CD8-positive, alpha-beta memory T cell (primary cell): Measurements from ENCODE around the gene P3H4. TPM values are rescaled to one million over a fixed set of nuclear protein-coding genes. Genes with fewer than 3 reads are reported as not detected.
A peak's percentile ranks its signal among the peaks of the same experiment; 100 is the strongest.

ENCODE experiments used
- CTCF ChIA-PET: fragments of 350-600 bp; sonication (Branson Sonifier 250); formaldehyde crosslinking; loops from one replicate; lab custom pipeline; 2021; ENCODE audit warnings: antibody characterized with exemption; lab: Charles Lee
- POLR2A ChIA-PET: fragments of 350-600 bp; sonication (Branson Sonifier 250); formaldehyde crosslinking; loops from one replicate; lab custom pipeline; 2021; ENCODE audit warnings: antibody characterized with exemption; lab: Charles Lee
- DNase-seq, 5 donors: peaks; one replicate each; pipeline versions ENCODE4 v3.0.0 to v3.0.0-alpha.2; 2020 to 2022; ENCODE audit warnings: mixed read lengths in 1 of 5
- H3K27ac ChIP-seq: one replicate; pipeline ENCODE4 v1.7.0; 2013; ENCODE audit warnings: low read depth, mild to moderate bottlenecking, low read length, moderate library complexity
- H3K27me3 ChIP-seq: 2 replicates; pipeline ENCODE4 v1.7.0; 2013; ENCODE audit warnings: low read length, mild to moderate bottlenecking; ENCODE audit not compliant: insufficient read depth, poor library complexity, severe bottlenecking
- H3K36me3 ChIP-seq: 2 replicates; pipeline ENCODE4 v1.7.0; 2013; ENCODE audit warnings: mild to moderate bottlenecking, low read length, moderate library complexity; ENCODE audit not compliant: insufficient read depth
- H3K4me1 ChIP-seq: 2 replicates; pipeline ENCODE4 v1.7.0; 2013; ENCODE audit warnings: mild to moderate bottlenecking, low read length, moderate library complexity; ENCODE audit not compliant: insufficient read depth
- H3K4me3 ChIP-seq: 2 replicates; pipeline ENCODE4 v1.7.0; 2013; ENCODE audit warnings: mild to moderate bottlenecking, low read length
- H3K9me3 ChIP-seq: 2 replicates; pipeline ENCODE4 v1.7.0; 2013; ENCODE audit warnings: mild to moderate bottlenecking, low read length
- H3K27ac Mint-ChIP-seq, 8 donors: one replicate each; pipeline ENCODE4 v1.8.0; 2020 to 2021; ENCODE audit warnings: mixed read lengths in 8 of 8, mild to moderate bottlenecking in 6 of 8, inconsistent platforms in 3 of 8, moderate library complexity in 3 of 8
- H3K27me3 Mint-ChIP-seq, 2 donors: one replicate each; pipeline ENCODE4 v1.8.0; 2020 to 2021; ENCODE audit warnings: mixed read lengths in 2 of 2, mild to moderate bottlenecking in 1 of 2, moderate library complexity in 1 of 2
- H3K36me3 Mint-ChIP-seq, 3 donors: one replicate each; pipeline ENCODE4 v1.8.0; 2020 to 2021; ENCODE audit warnings: mixed read lengths in 3 of 3, inconsistent platforms in 1 of 3, mild to moderate bottlenecking in 1 of 3
- H3K4me1 Mint-ChIP-seq, 3 donors: one replicate each; pipeline ENCODE4 v1.8.0; 2020 to 2021; ENCODE audit warnings: mixed read lengths in 3 of 3, inconsistent platforms in 1 of 3, mild to moderate bottlenecking in 1 of 3
- H3K4me3 Mint-ChIP-seq, 7 donors: one replicate each; pipeline ENCODE4 v1.8.0; 2020 to 2021; ENCODE audit warnings: mixed read lengths in 7 of 7, mild to moderate bottlenecking in 6 of 7, moderate library complexity in 4 of 7, inconsistent platforms in 2 of 7
- H3K9me3 Mint-ChIP-seq, 5 donors: one replicate each; pipeline ENCODE4 v1.8.0; 2020 to 2022; ENCODE audit warnings: mixed read lengths in 5 of 5, mild to moderate bottlenecking in 3 of 5, moderate library complexity in 2 of 5, inconsistent platforms in 1 of 5
- polyA plus RNA-seq: library from polyadenylated mRNA; unstranded; fragments of 300-500 nt; fragmentation: Illumina TruSeq; gene quantifications from one replicate; pipeline ENCODE4 v1.2.3, GENCODE V29; 2021
- total RNA-seq, 2 experiments: library from RNA; stranded (reverse); gene quantifications; one replicate each; pipeline ENCODE4 v1.2.3, GENCODE V29; 2021

The P3H4 gene
- total and polyA plus RNA-seq, 3 experiments from 2014 or later, result 2.6 to 5.4 (median 3.7) TPM

DNA sequence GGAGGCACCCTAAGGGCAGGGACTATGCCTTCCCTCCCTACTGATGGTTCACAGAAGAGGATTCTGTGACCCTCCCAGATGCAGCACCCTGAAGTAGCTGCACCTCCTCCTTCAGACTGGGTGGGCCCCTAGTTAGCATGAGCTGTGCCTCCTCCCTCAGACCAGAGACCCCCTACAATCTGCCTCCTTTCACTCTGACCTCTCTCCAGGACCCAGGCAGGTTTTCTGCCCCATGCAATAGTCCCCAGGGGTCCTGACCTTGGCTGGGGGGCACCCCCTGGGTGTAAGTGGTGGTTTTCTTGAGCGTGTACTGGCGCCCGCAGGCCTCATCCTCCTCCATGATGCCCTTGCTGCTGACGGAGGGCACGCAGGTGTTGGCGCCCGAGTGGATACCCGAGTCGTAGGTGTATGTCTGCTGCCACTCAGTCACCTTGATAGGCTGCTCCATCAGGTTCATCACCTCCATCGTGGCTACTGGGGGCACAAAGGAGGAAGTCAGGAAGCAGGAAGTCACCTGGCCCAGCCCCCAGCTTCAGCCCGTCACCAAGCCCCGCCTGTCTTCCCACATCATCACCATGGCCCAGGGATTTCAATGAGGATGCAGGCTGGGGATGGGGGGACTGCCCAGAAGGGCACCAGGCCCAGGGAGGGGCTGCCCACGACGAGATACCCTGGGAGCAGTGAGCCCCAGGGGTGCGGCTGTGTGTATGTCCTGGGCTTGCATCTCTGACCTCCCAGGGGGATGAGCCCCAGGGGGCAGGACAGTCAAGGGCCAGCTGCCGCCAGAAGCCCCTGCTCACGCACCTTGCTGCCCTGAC lies 40.2 kb downstream of the P3H4 start:
- Histone ChIP-seq H3K4me3 (no peak overlapping the region), H3K27ac (no peak overlapping the region), H3K4me1 (no peaks in the 10 kb centered on the region), H3K27me3 (no peaks in the 10 kb centered on the region), H3K9me3 (no peaks in the 10 kb centered on the region), H3K36me3 (no peaks in the 10 kb centered on the region)
- Mint-ChIP-seq H3K36me3 (no peaks in the 10 kb centered on the region), H3K4me3 (no peak overlapping the region), H3K9me3 (peaks cover 0 to 2% (median 0%) of the 10 kb centered on the region in 5 donors), H3K4me1 (no peaks in the 10 kb centered on the region), H3K27me3 (peaks cover 0 to 22% of the 10 kb centered on the region in 2 donors), H3K27ac (no peak overlapping the region)
- DNase-seq, result no peak
- CTCF ChIA-PET, result no interaction called here
- POLR2A ChIA-PET, result no interaction called here

DNA sequence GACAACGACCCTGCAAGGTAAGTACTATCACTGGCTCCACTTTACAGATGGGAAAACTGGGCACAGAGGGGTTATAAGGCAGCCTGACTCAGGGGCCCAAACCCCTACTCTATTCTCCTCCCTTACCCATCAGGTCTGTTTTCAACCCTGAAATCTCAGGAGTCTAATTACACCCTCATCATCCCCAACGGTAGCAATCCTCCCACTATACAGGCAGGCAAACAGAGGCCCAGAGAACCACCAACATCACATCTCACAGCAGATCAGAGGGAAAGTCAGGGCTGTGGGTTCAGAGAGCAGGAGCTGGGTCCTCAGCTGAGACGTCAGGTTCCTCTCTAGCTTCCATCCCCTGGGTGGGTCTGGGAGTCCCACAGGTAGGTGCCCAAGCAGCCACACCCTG lies 41.8 kb downstream of the P3H4 start:
- H3K4me3 Mint-ChIP-seq, result no peak overlapping the region
- no peak overlapping the region for H3K27ac Mint-ChIP-seq
- no peaks in the 10 kb centered on the region for H3K4me1 Mint-ChIP-seq
- no peaks in the 10 kb centered on the region for H3K9me3 Mint-ChIP-seq
- Histone ChIP-seq H3K36me3 (no peaks in the 10 kb centered on the region), H3K27me3 (no peaks in the 10 kb centered on the region), H3K4me3 (no peak overlapping the region), H3K4me1 (no peaks in the 10 kb centered on the region), H3K27ac (no peak overlapping the region), H3K9me3 (no peaks in the 10 kb centered on the region)
- no peaks in the 10 kb centered on the region for H3K36me3 Mint-ChIP-seq
- peaks cover 0 to 10% of the 10 kb centered on the region in 2 donors for H3K27me3 Mint-ChIP-seq
- ChIA-PET CTCF (no interaction called here), POLR2A (no interaction called here)
- no peak for DNase-seq

- no peaks in the 10 kb centered on the region for H3K36me3 Mint-ChIP-seq
- Histone ChIP-seq H3K4me3 (no peak overlapping the region), H3K27me3 (no peaks in the 10 kb centered on the region), H3K9me3 (no peaks in the 10 kb centered on the region), H3K36me3 (no peaks in the 10 kb centered on the region), H3K27ac (no peak overlapping the region), H3K4me1 (no peaks in the 10 kb centered on the region)
- no peak overlapping the region for H3K27ac Mint-ChIP-seq
- peaks cover 0 to 10% of the 10 kb centered on the region in 2 donors for H3K27me3 Mint-ChIP-seq
- no peak overlapping the region for H3K4me3 Mint-ChIP-seq
- no peaks in the 10 kb centered on the region for H3K9me3 Mint-ChIP-seq
- no peaks in the 10 kb centered on the region for H3K4me1 Mint-ChIP-seq
- ChIA-PET POLR2A (no interaction called here), CTCF (interaction anchor here (1.2 kb wide), 1 partner anchor 42 kb away, joined by 3 read pairs; the partner anchor contains the start of gene P3H4)
- DNase-seq, result no peak
Observed at GRCh38 chr17:41769346-41769862, 42.3 kb downstream of the P3H4 start.

DNA sequence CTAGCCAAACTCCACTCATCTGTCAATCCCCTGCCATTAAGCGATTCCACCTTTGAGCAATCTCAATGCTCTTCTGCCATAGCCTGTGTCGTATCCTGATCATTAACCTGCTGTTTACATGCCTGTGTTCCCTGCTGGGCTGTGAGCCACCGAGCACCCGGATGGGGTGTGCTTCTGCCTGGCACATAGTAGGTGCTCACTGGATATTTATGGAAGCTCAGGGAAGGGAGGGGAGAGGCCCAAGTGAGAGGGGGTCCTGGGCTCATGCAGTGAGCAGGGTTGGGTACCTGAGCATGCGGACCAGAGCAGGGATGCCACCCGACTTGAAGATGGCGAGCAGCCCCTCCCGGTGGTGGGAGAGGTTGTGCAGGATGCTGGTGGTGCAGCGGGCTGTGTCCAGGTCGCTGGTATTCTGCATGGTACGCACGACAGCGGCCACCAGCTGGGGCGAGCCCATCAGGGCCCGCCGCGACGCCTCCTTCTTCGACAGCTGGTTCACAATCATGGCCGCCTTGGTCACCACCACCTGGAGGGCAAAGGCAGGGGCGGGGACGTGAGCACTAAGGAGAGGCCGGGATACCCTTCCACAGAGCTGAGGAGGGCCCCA lies 43.0 kb downstream of the P3H4 start:
- no peaks in the 10 kb centered on the region for H3K4me1 ChIP-seq
- Mint-ChIP-seq H3K9me3 (no peaks in the 10 kb centered on the region), H3K4me1 (no peaks in the 10 kb centered on the region), H3K4me3 (no peak overlapping the region), H3K36me3 (no peaks in the 10 kb centered on the region), H3K27ac (no peak overlapping the region), H3K27me3 (peaks cover 0 to 8% of the 10 kb centered on the region in 2 donors)
- H3K27ac ChIP-seq, result no peak overlapping the region
- DNase-seq, result no peak
- ChIA-PET POLR2A (no interaction called here), CTCF (interaction anchor here (1.2 kb wide), 1 partner anchor 43 kb away, joined by 3 read pairs; the partner anchor contains the start of gene P3H4)
- no peaks in the 10 kb centered on the region for H3K36me3 ChIP-seq
- H3K27me3 ChIP-seq, result no peaks in the 10 kb centered on the region
- no peaks in the 10 kb centered on the region for H3K9me3 ChIP-seq
- H3K4me3 ChIP-seq, result no peak overlapping the region

- POLR2A ChIA-PET, result interaction anchor here (1.3 kb wide), 1 partner anchor 39 kb away, joined by 3 read pairs; no protein-coding TSS in a partner anchor
- H3K4me3 Mint-ChIP-seq, result no peak overlapping the region
- H3K27me3 Mint-ChIP-seq, result peaks cover 1 to 4% of the 10 kb centered on the region in 2 donors
- Histone ChIP-seq H3K27me3 (no peaks in the 10 kb centered on the region), H3K4me1 (no peaks in the 10 kb centered on the region), H3K27ac (no peak overlapping the region), H3K4me3 (no peak overlapping the region), H3K9me3 (no peaks in the 10 kb centered on the region), H3K36me3 (no peaks in the 10 kb centered on the region)
- H3K27ac Mint-ChIP-seq, result peak overlapping the region in 2 of 8 donors; percentile 21 to 34
- CTCF ChIA-PET, result interaction anchor here (0.7 kb wide), 1 partner anchor 32 kb away, joined by 4 read pairs; no protein-coding TSS in a partner anchor
- H3K9me3 Mint-ChIP-seq, result no peaks in the 10 kb centered on the region
- no peak for DNase-seq
- no peaks in the 10 kb centered on the region for H3K4me1 Mint-ChIP-seq
- H3K36me3 Mint-ChIP-seq, result no peaks in the 10 kb centered on the region
Observed at GRCh38 chr17:41767324-41768042, 44.3 kb downstream of the P3H4 start.

DNA sequence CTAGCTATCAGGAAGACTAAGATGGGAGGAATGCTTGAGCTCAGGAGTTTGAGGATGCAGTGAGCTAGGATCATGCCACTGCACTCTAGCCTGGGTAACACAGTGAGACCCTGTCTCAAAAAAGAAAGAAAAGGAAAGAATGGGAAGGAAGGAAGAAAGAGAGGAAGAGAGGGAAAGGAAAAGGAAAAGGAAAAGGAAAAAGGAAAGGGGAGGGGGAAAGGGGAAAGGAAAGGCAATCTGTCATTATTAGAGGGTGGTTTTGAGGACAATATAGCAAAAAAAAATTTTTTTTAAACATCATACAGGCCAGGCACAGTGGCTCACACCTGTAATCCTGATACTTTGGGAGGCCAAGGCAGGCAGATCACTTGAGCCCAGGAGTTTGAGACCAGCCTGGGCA lies 45.6 kb downstream of the P3H4 start:
- H3K4me3 ChIP-seq, result no peak overlapping the region
- Mint-ChIP-seq H3K4me1 (no peaks in the 10 kb centered on the region), H3K9me3 (no peaks in the 10 kb centered on the region), H3K4me3 (no peak overlapping the region), H3K36me3 (no peaks in the 10 kb centered on the region), H3K27ac (no peak overlapping the region), H3K27me3 (peaks cover 1 to 3% of the 10 kb centered on the region in 2 donors)
- ChIA-PET POLR2A (no interaction called here), CTCF (no interaction called here)
- no peaks in the 10 kb centered on the region for H3K36me3 ChIP-seq
- no peak for DNase-seq
- no peaks in the 10 kb centered on the region for H3K4me1 ChIP-seq
- no peak overlapping the region for H3K27ac ChIP-seq
- no peaks in the 10 kb centered on the region for H3K27me3 ChIP-seq
- H3K9me3 ChIP-seq, result no peaks in the 10 kb centered on the region

- Histone ChIP-seq H3K9me3 (no peaks in the 10 kb centered on the region), H3K4me1 (no peaks in the 10 kb centered on the region), H3K4me3 (no peak overlapping the region), H3K27me3 (no peaks in the 10 kb centered on the region), H3K36me3 (no peaks in the 10 kb centered on the region), H3K27ac (no peak overlapping the region)
- Mint-ChIP-seq H3K27ac (no peak overlapping the region), H3K27me3 (peaks cover 1 to 7% of the 10 kb centered on the region in 2 donors), H3K36me3 (no peaks in the 10 kb centered on the region), H3K9me3 (no peaks in the 10 kb centered on the region), H3K4me3 (no peak overlapping the region), H3K4me1 (no peaks in the 10 kb centered on the region)
- ChIA-PET POLR2A (no interaction called here), CTCF (no interaction called here)
- DNase-seq, result no peak
Observed at GRCh38 chr17:41763327-41763726, 48.4 kb downstream of the P3H4 start.
